H9 (cell line): Measurements from ENCODE around the gene SKP2. TPM values are rescaled to one million over a fixed set of nuclear protein-coding genes. Genes with fewer than 3 reads are reported as not detected.

ENCODE experiments used
- DNase-seq: peaks from one replicate; pipeline ENCODE4 v3.0.0-alpha.2; 2017
- H2AFZ ChIP-seq: one replicate; pipeline ENCODE4 v1.6.1; 2013; ENCODE audit warnings: mild to moderate bottlenecking, low read length, control low read depth, moderate library complexity
- H2AK5ac ChIP-seq: 2 replicates; pipeline ENCODE4 v1.6.1; 2013; ENCODE audit warnings: low read length, control low read depth, mixed read lengths; ENCODE audit not compliant: insufficient read length
- H2BK120ac ChIP-seq: one replicate; pipeline ENCODE4 v1.6.1; 2013; ENCODE audit warnings: low read depth, mild to moderate bottlenecking, low read length, control low read depth, inconsistent platforms; ENCODE audit not compliant: poor library complexity, severe bottlenecking
- H2BK12ac ChIP-seq: 2 replicates; pipeline ENCODE4 v1.6.1; 2013; ENCODE audit warnings: low read length, control low read depth, mixed read lengths, low read depth; ENCODE audit not compliant: insufficient read length
- H2BK15ac ChIP-seq: 2 replicates; pipeline ENCODE4 v1.6.1; 2013; ENCODE audit warnings: low read depth, low read length, control low read depth
- H2BK20ac ChIP-seq: one replicate; pipeline ENCODE4 v1.6.1; 2013; ENCODE audit warnings: low read depth, mild to moderate bottlenecking, low read length, control low read depth, inconsistent platforms; ENCODE audit not compliant: poor library complexity, severe bottlenecking
- H2BK5ac ChIP-seq: 2 replicates; pipeline ENCODE4 v1.6.1; 2013; ENCODE audit warnings: low read length, control low read depth, mixed read lengths; ENCODE audit not compliant: insufficient read length
- H3K14ac ChIP-seq: 2 replicates; pipeline ENCODE4 v1.6.1; 2013; ENCODE audit warnings: low read length, control low read depth; ENCODE audit not compliant: insufficient read depth
- H3K18ac ChIP-seq: 2 replicates; pipeline ENCODE4 v1.6.1; 2013; ENCODE audit warnings: low read depth, mild to moderate bottlenecking, mixed read lengths, low read length, control low read depth; ENCODE audit not compliant: insufficient read length
- H3K23ac ChIP-seq: 2 replicates; pipeline ENCODE4 v1.6.1; 2013; ENCODE audit warnings: low read length, control low read depth, mixed read lengths, low read depth; ENCODE audit not compliant: insufficient read length
- H3K23me2 ChIP-seq: 2 replicates; pipeline ENCODE4 v1.6.1; 2013; ENCODE audit warnings: low read depth, mild to moderate bottlenecking, mixed read lengths, low read length, control low read depth; ENCODE audit not compliant: insufficient read length, poor library complexity, severe bottlenecking
- H3K27ac ChIP-seq: 2 replicates; pipeline ENCODE4 v1.5.1; 2013; ENCODE audit warnings: low read length, control low read depth, mixed read lengths, low read depth; ENCODE audit not compliant: insufficient read length
- H3K27me3 ChIP-seq: 2 replicates; pipeline ENCODE4 v1.6.1; 2013; ENCODE audit warnings: low read length, control low read depth, inconsistent platforms; ENCODE audit not compliant: insufficient read depth
- H3K4ac ChIP-seq: 2 replicates; pipeline ENCODE4 v1.6.1; 2013; ENCODE audit warnings: low read depth, mild to moderate bottlenecking, control low read depth, inconsistent platforms, low read length, moderate library complexity
- H3K4me1 ChIP-seq: 2 replicates; pipeline ENCODE4 v1.6.1; 2013; ENCODE audit warnings: low read length, control low read depth, inconsistent platforms; ENCODE audit not compliant: insufficient read depth
- H3K4me2 ChIP-seq: 2 replicates; pipeline ENCODE4 v1.6.1; 2013; ENCODE audit warnings: low read length, control low read depth, mixed read lengths; ENCODE audit not compliant: insufficient read length, insufficient read depth
- H3K56ac ChIP-seq: 2 replicates; pipeline ENCODE4 v1.6.1; 2013; ENCODE audit warnings: low read depth, mild to moderate bottlenecking, mixed read lengths, low read length, control low read depth; ENCODE audit not compliant: insufficient read length
- H3K79me1 ChIP-seq: 2 replicates; pipeline ENCODE4 v1.6.1; 2013; ENCODE audit warnings: low read depth, mild to moderate bottlenecking, moderate library complexity, low read length, control low read depth, inconsistent platforms; ENCODE audit not compliant: insufficient read depth, poor library complexity, severe bottlenecking
- H3K79me2 ChIP-seq: 2 replicates; pipeline ENCODE4 v1.6.1; 2013; ENCODE audit warnings: low read length, control low read depth, inconsistent platforms; ENCODE audit not compliant: insufficient read depth
- H3K9ac ChIP-seq: 2 replicates; pipeline ENCODE4 v1.6.1; 2013; ENCODE audit warnings: low read length, control low read depth, mixed read lengths; ENCODE audit not compliant: insufficient read length; ENCODE audit errors: extremely low read depth
- H3K9me3 ChIP-seq: one replicate; pipeline ENCODE4 v1.6.1; 2013; ENCODE audit warnings: low read depth, low read length, inconsistent platforms; ENCODE audit not compliant: control insufficient read depth
- H3T11ph ChIP-seq: one replicate; pipeline ENCODE4 v1.6.1; 2013; ENCODE audit warnings: mild to moderate bottlenecking, low read length, control low read depth, inconsistent platforms
- H4K20me1 ChIP-seq: one replicate; pipeline ENCODE4 v1.6.1; 2013; ENCODE audit not compliant: control insufficient read depth, insufficient read length, insufficient read depth
- H4K5ac ChIP-seq: 2 replicates; pipeline ENCODE4 v1.6.1; 2013; ENCODE audit warnings: low read depth, mild to moderate bottlenecking, mixed read lengths, low read length, control low read depth; ENCODE audit not compliant: insufficient read length
- H4K8ac ChIP-seq: replicated peaks from 2 replicates; pipeline ENCODE4 v1.6.1; 2013; ENCODE audit warnings: low read length, control low read depth, mixed read lengths, low read depth; ENCODE audit not compliant: insufficient read length
- H4K91ac ChIP-seq: 2 replicates; pipeline ENCODE4 v1.6.1; 2013; ENCODE audit warnings: low read depth, mild to moderate bottlenecking, moderate library complexity, mixed read lengths, low read length, control low read depth; ENCODE audit not compliant: insufficient read length
- H3K27ac Mint-ChIP-seq, 3 experiments: 2 replicates in 2 of 3; 3 replicates in 1 of 3; pipeline ENCODE4 v1.8.0; 2020 to 2021; ENCODE audit warnings: mixed read lengths in 3 of 3, mild to moderate bottlenecking in 1 of 3, moderate library complexity in 1 of 3
- H3K27me3 Mint-ChIP-seq: 2 replicates; pipeline ENCODE4 v1.8.0; 2021; ENCODE audit warnings: low read depth, mild to moderate bottlenecking, moderate library complexity, mixed read lengths
- H3K36me3 Mint-ChIP-seq, 3 experiments: 2 replicates in 2 of 3; 3 replicates in 1 of 3; pipeline ENCODE4 v1.8.0; 2020 to 2021; ENCODE audit warnings: low read depth in 3 of 3, mixed read lengths in 3 of 3; ENCODE audit not compliant: insufficient read depth in 1 of 3
- H3K4me1 Mint-ChIP-seq, 2 experiments: 2 replicates each; pipeline ENCODE4 v1.8.0; 2020; ENCODE audit warnings: mixed read lengths in 2 of 2
- H3K4me3 Mint-ChIP-seq, 2 experiments: 2 replicates in 1 of 2; 3 replicates in 1 of 2; pipeline ENCODE4 v1.8.0; 2020 to 2021; ENCODE audit warnings: mild to moderate bottlenecking in 2 of 2, mixed read lengths in 2 of 2, moderate library complexity in 1 of 2
- H3K9me3 Mint-ChIP-seq, 2 experiments: 2 replicates in 1 of 2; 3 replicates in 1 of 2; pipeline ENCODE4 v1.8.0; 2020; ENCODE audit warnings: mild to moderate bottlenecking in 2 of 2, mixed read lengths in 2 of 2, moderate library complexity in 1 of 2
- CTCF ChIP-seq: fragments of 200-600 bp; sonication (generic); conservative IDR thresholded peaks from 3 replicates; pipeline ENCODE4 v1.8.0; 2021; ENCODE audit warnings: antibody characterized with exemption, mild to moderate bottlenecking
- WGBS: extraction: QIAGEN DNeasy Blood & Tissue Kit; methylation state at CpG from one replicate; pipeline ENCODE4 v1.1.7; 2013; ENCODE audit warnings: missing lambda C conversion rate, low lambda C conversion rate, mixed read lengths; ENCODE audit not compliant: insufficient read length; ENCODE audit errors: extremely low coverage; 5-methylcytosine and 5-hydroxymethylcytosine counted together
- total RNA-seq: library from RNA; stranded (reverse); gene quantifications from 2 replicates; pipeline ENCODE4 v1.2.1, GENCODE V29; 2021

The SKP2 gene
- total RNA-seq, 1 experiment from 2014 or later, result 103 TPM

- Histone ChIP-seq H2BK20ac (no peak overlapping the region), H4K20me1 (no peaks in the 10 kb centered on the region), H3K27ac (no peak overlapping the region), H3K23me2 (no peaks in the 10 kb centered on the region), H2AFZ (no peak overlapping the region), H3K23ac (no peak overlapping the region), H3K14ac (no peak overlapping the region), H3K4me1 (no peaks in the 10 kb centered on the region), H3T11ph (no peak overlapping the region), H3K4me2 (no peak overlapping the region), H4K8ac (no peak overlapping the region), H3K56ac (no peak overlapping the region), H2BK12ac (no peak overlapping the region), H2BK120ac (no peak overlapping the region), H2BK15ac (no peak overlapping the region), H3K27me3 (no peaks in the 10 kb centered on the region), H3K4ac (no peak overlapping the region), H3K9ac (no peak overlapping the region), H4K5ac (no peak overlapping the region), H3K18ac (no peak overlapping the region), H2AK5ac (no peak overlapping the region), H3K9me3 (no peaks in the 10 kb centered on the region), H2BK5ac (no peak overlapping the region), H3K79me1 (no peaks in the 10 kb centered on the region), H4K91ac (no peak overlapping the region), H3K79me2 (no peaks in the 10 kb centered on the region)
- Mint-ChIP-seq H3K36me3 (peaks cover 0 to 9% (median 6%) of the 10 kb centered on the region in 3 experiments; a peak in 5 of 7 replicates), H3K4me1 (no peaks in the 10 kb centered on the region), H3K27me3 (no peaks in the 10 kb centered on the region), H3K9me3 (no peaks in the 10 kb centered on the region), H3K4me3 (no peak overlapping the region), H3K27ac (no peak overlapping the region)
- no CpG with 5 or more reads among the region's 2 CpGs for WGBS
- DNase-seq, result no peak
- no peak for TF ChIP-seq CTCF
Measured at GRCh38 chr5:36205329-36205728, 53.4 kb downstream of the SKP2 start.
